ENCODE results near the gene DERL2. TPM values are rescaled to one million over a fixed set of nuclear protein-coding genes. Genes with fewer than 3 reads are reported as not detected.
A peak's percentile ranks its signal among the peaks of the same experiment; 100 is the strongest.

DERL2 gene
- total RNA-seq, 1 experiment from 2014 or later: 56.7 TPM

GRCh38 chr17:5508810-5509209 lies 22.8 kb upstream of the DERL2 start:
- Mint-ChIP-seq H3K36me3 (ENCODE audit: insufficient read depth, unreplicated experiment) (no peaks in the 10 kb centered on the region), H3K4me1 (ENCODE audit: low read depth, unreplicated experiment) (no peaks in the 10 kb centered on the region), H3K27ac (ENCODE audit: unreplicated experiment) (no peak overlapping the region), H3K9me3 (ENCODE audit: low read depth, unreplicated experiment) (peaks cover 3% of the 10 kb centered on the region), H3K27me3 (ENCODE audit: unreplicated experiment) (peaks cover 53% of the 10 kb centered on the region), H3K4me3 (ENCODE audit: low read depth, unreplicated experiment) (no peak overlapping the region)
- no TSS peak for BruUV-seq (replicated peaks)
- intact Hi-C loops (cut with micrococcal nuclease; ENCODE audit: unreplicated experiment): no loop called here
- CTCF ChIA-PET: interaction anchor here (0.6 kb wide), 1 partner anchor 13 kb away, joined by 4 read pairs; no protein-coding TSS in a partner anchor
- TF ChIP-seq CTCF (IDR thresholded peaks at IDR 0.05; ENCODE audit: unreplicated experiment): no peak
- DNase-seq: no peak

GRCh38 chr17:5506307-5506706 lies 20.3 kb upstream of the DERL2 start:
- no peak for TF ChIP-seq CTCF (IDR thresholded peaks at IDR 0.05; ENCODE audit: unreplicated experiment)
- Mint-ChIP-seq H3K4me3 (ENCODE audit: low read depth, unreplicated experiment) (no peak overlapping the region), H3K27me3 (ENCODE audit: unreplicated experiment) (peaks cover 57% of the 10 kb centered on the region), H3K27ac (ENCODE audit: unreplicated experiment) (no peak overlapping the region), H3K36me3 (ENCODE audit: insufficient read depth, unreplicated experiment) (no peaks in the 10 kb centered on the region), H3K9me3 (ENCODE audit: low read depth, unreplicated experiment) (no peaks in the 10 kb centered on the region), H3K4me1 (ENCODE audit: low read depth, unreplicated experiment) (no peaks in the 10 kb centered on the region)
- CTCF ChIA-PET: no interaction called here
- no TSS peak for BruUV-seq (replicated peaks)
- intact Hi-C loops (cut with micrococcal nuclease; ENCODE audit: unreplicated experiment): no loop called here
- no peak for DNase-seq

GRCh38 chr17:5502552-5502951 lies 16.6 kb upstream of the DERL2 start:
- BruUV-seq (replicated peaks): no TSS peak
- Mint-ChIP-seq H3K27me3 (ENCODE audit: unreplicated experiment) (peaks cover 60% of the 10 kb centered on the region), H3K27ac (ENCODE audit: unreplicated experiment) (no peak overlapping the region), H3K9me3 (ENCODE audit: low read depth, unreplicated experiment) (peaks cover 3% of the 10 kb centered on the region), H3K36me3 (ENCODE audit: insufficient read depth, unreplicated experiment) (peaks cover 11% of the 10 kb centered on the region), H3K4me3 (ENCODE audit: low read depth, unreplicated experiment) (no peak overlapping the region), H3K4me1 (ENCODE audit: low read depth, unreplicated experiment) (no peaks in the 10 kb centered on the region)
- CTCF ChIA-PET: no interaction called here
- intact Hi-C loops (cut with micrococcal nuclease; ENCODE audit: unreplicated experiment): no loop called here
- no peak for TF ChIP-seq CTCF (IDR thresholded peaks at IDR 0.05; ENCODE audit: unreplicated experiment)
- no peak for DNase-seq

DNA sequence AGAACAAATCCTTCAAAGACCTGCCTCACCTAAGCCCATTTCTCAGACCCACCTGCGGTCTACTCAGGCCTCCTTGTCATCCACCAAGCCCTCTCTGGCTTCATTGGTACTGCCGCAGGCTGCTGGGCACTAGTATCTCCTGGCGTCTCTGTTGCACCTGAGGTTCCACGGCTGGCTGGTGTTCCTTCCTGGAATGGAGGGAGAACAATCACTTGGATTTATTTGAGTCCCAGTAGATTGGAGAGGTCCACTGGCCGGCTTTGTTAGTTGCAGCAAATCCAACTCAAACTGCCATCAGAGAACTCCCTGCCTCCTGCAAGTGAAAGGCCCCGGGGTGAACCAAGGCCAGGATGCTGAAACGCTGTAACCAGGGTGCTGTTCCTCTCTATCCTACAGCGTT lies 15.7 kb upstream of the DERL2 start:
- TF ChIP-seq CTCF (IDR thresholded peaks at IDR 0.05; ENCODE audit: unreplicated experiment): no peak
- H3K27me3 Mint-ChIP-seq (ENCODE audit: unreplicated experiment): peaks cover 69% of the 10 kb centered on the region
- no peak for DNase-seq
- BruUV-seq (replicated peaks): no TSS peak
- peak overlapping the region; percentile 69 for H3K4me3 Mint-ChIP-seq (ENCODE audit: low read depth, unreplicated experiment)
- H3K9me3 Mint-ChIP-seq (ENCODE audit: low read depth, unreplicated experiment): peaks cover 6% of the 10 kb centered on the region
- no peak overlapping the region for H3K27ac Mint-ChIP-seq (ENCODE audit: unreplicated experiment)
- peaks cover 11% of the 10 kb centered on the region for H3K36me3 Mint-ChIP-seq (ENCODE audit: insufficient read depth, unreplicated experiment)
- H3K4me1 Mint-ChIP-seq (ENCODE audit: low read depth, unreplicated experiment): no peaks in the 10 kb centered on the region
- CTCF ChIA-PET: no interaction called here
- intact Hi-C loops (cut with micrococcal nuclease; ENCODE audit: unreplicated experiment): no loop called here
